ENCODE results near the gene FAM83C.

The FAM83C gene

GRCh38 chr20:35240811-35241293, 51.4 kb downstream of the FAM83C start:
- H3K4me3 ChIP-seq (ENCODE audit: low read length) = no peak overlapping the region
- no peak for TF ChIP-seq ZNF274 (IDR thresholded peaks at IDR 0.05; ENCODE audit: low read depth, low read length)

- TF ChIP-seq ZNF274 (IDR thresholded peaks at IDR 0.05; ENCODE audit: low read depth, low read length) = no peak
- no peak overlapping the region for H3K4me3 ChIP-seq (ENCODE audit: low read length)
Observed at GRCh38 chr20:35240083-35240810, 52.0 kb downstream of the FAM83C start.

GRCh38 chr20:35238735-35239134, 53.5 kb downstream of the FAM83C start:
- H3K4me3 ChIP-seq (ENCODE audit: low read length) = no peak overlapping the region
- no peak for TF ChIP-seq ZNF274 (IDR thresholded peaks at IDR 0.05; ENCODE audit: low read depth, low read length)

GRCh38 chr20:35238170-35238569, 54.1 kb downstream of the FAM83C start:
- TF ChIP-seq ZNF274 (IDR thresholded peaks at IDR 0.05; ENCODE audit: low read depth, low read length) = no peak
- no peak overlapping the region for H3K4me3 ChIP-seq (ENCODE audit: low read length)

GRCh38 chr20:35237486-35237885, 54.7 kb downstream of the FAM83C start:
- H3K4me3 ChIP-seq (ENCODE audit: low read length) = no peak overlapping the region
- TF ChIP-seq ZNF274 (IDR thresholded peaks at IDR 0.05; ENCODE audit: low read depth, low read length) = no peak

- TF ChIP-seq ZNF274 (IDR thresholded peaks at IDR 0.05; ENCODE audit: low read depth, low read length) = no peak
- H3K4me3 ChIP-seq (ENCODE audit: low read length) = no peak overlapping the region
Observed at GRCh38 chr20:35235881-35236280, 56.3 kb downstream of the FAM83C start.

All from GM08714 (cell line).